SK-N-MC (cell line): ENCODE results near the gene GNAI3.

Experiments used
- DNase-seq: peaks from one replicate; pipeline ENCODE4 v3.0.0-alpha.2; 2011; ENCODE audit warnings: low read depth, low spot score
- H3K27ac ChIP-seq: fragments of 200-600 bp; sonication (generic); 2 replicates; pipeline ENCODE4 v1.5.1; 2016; ENCODE audit warnings: mixed run types
- H3K36me3 ChIP-seq: fragments of 200-600 bp; sonication (generic); 2 replicates; pipeline ENCODE4 v1.6.1; 2017; ENCODE audit warnings: antibody characterized with exemption, low read length, mixed read lengths; ENCODE audit not compliant: insufficient read depth
- H3K4me3 ChIP-seq: fragments of 200-600 bp; sonication (generic); 2 replicates; pipeline ENCODE4 v1.5.1; 2016
- H3K9ac ChIP-seq: fragments of 200-600 bp; sonication (generic); 2 replicates; pipeline ENCODE4 v1.8.0; 2017; ENCODE audit warnings: mixed run types, mixed read lengths; ENCODE audit not compliant: insufficient read length
- H3K9me3 ChIP-seq: fragments of 200-600 bp; sonication (generic); 2 replicates; pipeline ENCODE4 v1.6.1; 2017; ENCODE audit warnings: low read depth, mild to moderate bottlenecking, antibody characterized with exemption, low read length, moderate library complexity, mixed read lengths
- EZH2 ChIP-seq: fragments of 200-600 bp; sonication (generic); IDR thresholded peaks from one replicate; pipeline ENCODE4 v1.6.1; 2017; ENCODE audit warnings: antibody characterized with exemption
- FOXP2 ChIP-seq: optimal IDR thresholded peaks from 2 replicates; pipeline ENCODE3; 2011; ENCODE audit warnings: mild to moderate bottlenecking, moderate library complexity; ENCODE audit not compliant: insufficient read depth; ENCODE audit errors: extremely low read length, control extremely low read depth
- POLR2AphosphoS5 ChIP-seq: IDR thresholded peaks from 2 replicates; pipeline ENCODE4 v1.6.1; 2012; ENCODE audit warnings: mild to moderate bottlenecking, low read depth, low read length, borderline replicate concordance

Gene GNAI3

GRCh38 chr1:109557520-109557919 lies 9.1 kb downstream of the GNAI3 start:
- H3K36me3 ChIP-seq: no peaks in the 10 kb centered on the region; the same call in 1 of the 2 replicates
- no peak for TF ChIP-seq EZH2
- TF ChIP-seq POLR2AphosphoS5: no peak
- TF ChIP-seq FOXP2: no peak
- no peaks in the 10 kb centered on the region for H3K9me3 ChIP-seq
- H3K4me3 ChIP-seq: no peak overlapping the region
- H3K9ac ChIP-seq: no peak overlapping the region
- DNase-seq: no peak
- H3K27ac ChIP-seq: no peak overlapping the region

DNA sequence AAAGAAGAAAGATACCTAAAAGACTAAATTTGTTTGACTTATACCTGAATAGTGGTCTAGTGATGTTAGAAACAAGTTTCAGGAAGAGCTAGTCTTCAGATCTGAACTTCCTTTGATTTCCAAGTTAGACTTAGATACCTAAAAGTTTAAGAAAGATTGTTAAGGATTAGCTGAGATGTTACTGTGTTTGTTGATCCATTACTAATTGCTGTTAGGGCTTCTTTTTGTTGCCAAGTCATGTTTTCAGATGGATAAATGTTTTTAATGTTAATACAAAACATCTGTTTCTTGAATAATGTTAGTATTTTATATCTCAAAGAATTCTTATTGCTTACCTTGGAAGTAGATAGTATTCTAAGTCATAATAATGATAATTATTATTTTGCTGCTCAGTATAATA lies 11.6 kb downstream of the GNAI3 start:
- TF ChIP-seq EZH2: no peak
- no peak for TF ChIP-seq FOXP2
- no peak for TF ChIP-seq POLR2AphosphoS5
- H3K9me3 ChIP-seq: no peaks in the 10 kb centered on the region
- no peak overlapping the region for H3K9ac ChIP-seq
- H3K4me3 ChIP-seq: no peak overlapping the region
- no peaks in the 10 kb centered on the region; the same call in 1 of the 2 replicates for H3K36me3 ChIP-seq
- no peak overlapping the region for H3K27ac ChIP-seq
- DNase-seq: no peak

DNA sequence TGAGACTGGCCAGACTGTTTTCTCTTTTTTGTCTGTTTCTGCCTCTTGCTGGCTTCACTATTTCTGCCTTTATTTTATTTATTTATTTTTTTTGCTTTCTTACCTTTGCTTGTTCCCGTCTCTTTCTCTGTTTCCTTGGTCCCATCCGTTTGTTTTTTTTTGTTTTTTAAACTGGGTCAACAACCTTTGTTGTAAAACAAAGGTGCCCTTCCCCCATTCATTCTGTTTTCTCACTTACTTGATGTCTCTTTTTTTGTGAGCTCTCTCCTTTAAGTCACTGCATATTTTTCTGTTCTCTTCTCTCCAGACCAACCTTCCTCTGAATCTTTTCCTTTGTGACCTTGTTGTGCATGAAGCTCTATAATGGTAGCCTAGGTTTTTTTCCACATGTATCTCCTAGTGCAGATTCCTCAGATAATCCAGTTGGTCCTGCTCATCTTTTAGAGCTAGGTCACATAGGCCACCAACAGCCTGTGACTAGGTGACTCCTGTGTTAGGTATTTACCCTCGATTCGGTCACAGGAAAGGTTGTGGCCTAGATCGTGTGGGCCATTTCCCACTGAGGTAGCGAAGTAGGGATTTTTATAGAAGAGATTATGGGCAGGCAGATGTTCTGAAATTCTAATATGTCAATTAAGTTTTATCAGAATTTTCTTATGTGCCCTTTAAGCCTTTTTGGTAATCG lies 15.9 kb downstream of the GNAI3 start:
- Histone ChIP-seq H3K9ac (no peak overlapping the region), H3K36me3 (no peaks in the 10 kb centered on the region), H3K27ac (no peak overlapping the region), H3K9me3 (no peaks in the 10 kb centered on the region), H3K4me3 (no peak overlapping the region)
- no peak for DNase-seq
- no peak for TF ChIP-seq EZH2
- no peak for TF ChIP-seq FOXP2
- no peak for TF ChIP-seq POLR2AphosphoS5

GRCh38 chr1:109565241-109565640 lies 16.8 kb downstream of the GNAI3 start:
- H3K27ac ChIP-seq: no peak overlapping the region
- H3K9me3 ChIP-seq: no peaks in the 10 kb centered on the region
- no peak for TF ChIP-seq POLR2AphosphoS5
- TF ChIP-seq EZH2: no peak
- TF ChIP-seq FOXP2: no peak
- no peak overlapping the region for H3K4me3 ChIP-seq
- H3K36me3 ChIP-seq: no peaks in the 10 kb centered on the region
- no peak overlapping the region for H3K9ac ChIP-seq
- no peak for DNase-seq

DNA sequence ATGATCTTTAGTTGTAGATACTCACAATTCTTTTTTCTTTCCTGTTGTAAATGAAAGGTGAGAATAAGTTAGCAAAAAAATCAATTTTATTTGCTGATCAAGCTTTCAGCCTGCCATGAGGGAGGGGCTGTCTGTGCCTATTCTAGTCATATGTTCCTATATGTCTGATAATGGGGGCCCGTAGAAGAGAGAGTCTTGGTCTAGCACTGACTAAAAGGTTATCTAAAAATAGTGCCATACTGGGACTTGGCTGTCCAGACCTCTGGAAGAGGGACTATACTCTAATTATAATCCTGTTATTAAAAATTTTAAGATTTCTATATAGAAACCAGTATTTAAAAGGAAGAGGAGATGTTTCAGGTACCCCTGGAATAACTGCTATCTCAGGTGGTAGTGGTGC lies 18.6 kb downstream of the GNAI3 start:
- TF ChIP-seq POLR2AphosphoS5 (no peak), FOXP2 (no peak), EZH2 (no peak)
- DNase-seq: no peak
- H3K36me3 ChIP-seq: no peaks in the 10 kb centered on the region
- no peaks in the 10 kb centered on the region for H3K9me3 ChIP-seq
- H3K9ac ChIP-seq: no peak overlapping the region
- H3K4me3 ChIP-seq: no peak overlapping the region
- no peak overlapping the region for H3K27ac ChIP-seq

GRCh38 chr1:109567877-109568672 lies 19.7 kb downstream of the GNAI3 start:
- no peak overlapping the region for H3K9ac ChIP-seq
- H3K27ac ChIP-seq: no peak overlapping the region
- TF ChIP-seq FOXP2: no peak
- no peak for TF ChIP-seq EZH2
- TF ChIP-seq POLR2AphosphoS5: no peak
- no peak for DNase-seq
- no peaks in the 10 kb centered on the region for H3K9me3 ChIP-seq
- no peaks in the 10 kb centered on the region for H3K36me3 ChIP-seq
- no peak overlapping the region for H3K4me3 ChIP-seq

DNA sequence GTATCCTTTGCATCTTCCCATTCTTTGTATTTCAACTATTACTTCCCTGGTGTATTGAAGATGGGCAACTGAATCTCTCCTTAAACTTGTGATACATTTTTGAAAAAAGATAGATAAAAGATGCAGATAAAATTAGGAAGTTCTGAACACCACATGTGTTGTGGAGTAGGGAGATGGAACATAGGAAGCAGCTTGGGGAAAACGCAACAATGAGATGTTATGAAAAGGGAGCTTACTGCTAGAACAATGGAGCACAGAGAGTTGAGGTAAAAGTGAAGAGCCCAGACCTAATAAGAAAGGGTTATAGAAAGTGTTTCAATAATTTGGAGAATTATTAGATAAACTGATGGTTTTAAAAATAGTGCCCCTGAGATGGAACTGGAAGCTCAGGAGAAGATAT lies 20.9 kb downstream of the GNAI3 start:
- Histone ChIP-seq H3K9me3 (no peaks in the 10 kb centered on the region), H3K4me3 (no peak overlapping the region), H3K27ac (no peak overlapping the region), H3K36me3 (no peaks in the 10 kb centered on the region), H3K9ac (no peak overlapping the region)
- TF ChIP-seq FOXP2 (no peak), EZH2 (no peak), POLR2AphosphoS5 (no peak)
- no peak for DNase-seq

DNA sequence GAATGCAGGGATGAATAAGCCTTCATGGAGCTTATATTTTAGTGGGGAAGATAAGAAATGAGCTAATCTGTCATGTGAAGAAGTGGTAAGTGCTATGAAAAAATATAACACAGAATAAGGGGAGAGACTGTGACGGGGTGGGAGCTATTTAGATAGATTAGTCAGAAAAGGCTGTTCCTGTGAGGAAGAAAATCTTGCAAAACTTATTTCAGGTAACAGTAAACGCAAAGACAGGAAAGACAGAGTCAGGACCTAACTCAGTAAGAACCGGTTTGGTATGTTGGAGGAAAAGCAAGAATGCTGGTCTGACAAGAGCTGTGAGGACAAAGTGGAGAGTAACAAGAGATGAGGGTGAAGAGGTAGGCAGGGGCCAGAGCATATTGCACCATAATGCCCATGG lies 22.0 kb downstream of the GNAI3 start:
- no peak for DNase-seq

DNA sequence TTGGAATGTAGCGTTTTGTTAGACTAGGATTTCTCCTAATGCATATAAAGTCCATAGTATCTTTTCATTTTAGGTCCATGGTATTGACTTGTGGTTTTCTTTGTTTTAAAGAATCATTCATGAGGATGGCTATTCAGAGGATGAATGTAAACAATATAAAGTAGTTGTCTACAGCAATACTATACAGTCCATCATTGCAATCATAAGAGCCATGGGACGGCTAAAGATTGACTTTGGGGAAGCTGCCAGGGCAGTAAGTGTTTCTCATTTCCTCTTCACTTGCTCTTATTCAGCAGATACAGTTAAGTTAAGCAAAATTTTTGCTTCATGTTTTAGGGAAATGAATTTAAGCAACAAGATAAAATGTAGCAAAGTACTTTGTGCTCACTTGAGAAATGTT lies 25.4 kb downstream of the GNAI3 start:
- Histone ChIP-seq H3K9ac (no peak overlapping the region), H3K27ac (peak overlapping the region; percentile 32; the same call in 1 of the 2 replicates), H3K36me3 (peaks cover 13% of the 10 kb centered on the region), H3K4me3 (no peak overlapping the region), H3K9me3 (no peaks in the 10 kb centered on the region)
- TF ChIP-seq EZH2: no peak
- TF ChIP-seq FOXP2: no peak
- no peak for TF ChIP-seq POLR2AphosphoS5
- DNase-seq: no peak

More for the DNA sequence above, 22.0 kb downstream of the GNAI3 start:
- H3K36me3 ChIP-seq: no peaks in the 10 kb centered on the region
- no peak overlapping the region for H3K27ac ChIP-seq
- H3K4me3 ChIP-seq: no peak overlapping the region
- no peaks in the 10 kb centered on the region for H3K9me3 ChIP-seq
- H3K9ac ChIP-seq: no peak overlapping the region
- no peak for TF ChIP-seq EZH2
- no peak for TF ChIP-seq FOXP2
- TF ChIP-seq POLR2AphosphoS5: no peak
